Upper lobe of left lung (tissue), 6 donors: Measurements from ENCODE around the gene BEGAIN. TPM values are rescaled to one million over a fixed set of nuclear protein-coding genes. Genes with fewer than 3 reads are reported as not detected.

Experiments
- ATAC-seq, 2 donors: fragments of 200-7000 bp; cut with Tn5 transposase; one replicate each; pipeline ENCODE4 v1.9.1; 2022; ENCODE audit warnings: mild to moderate bottlenecking in 2 of 2, moderate library complexity in 2 of 2; ENCODE audit not compliant: low FRiP score in 2 of 2
- DNase-seq, 2 donors: peaks; one replicate each; pipeline ENCODE4 v3.0.0-alpha.2; 2019 to 2020
- H3K27ac ChIP-seq, 4 donors: fragments of 200-600 bp; sonication (generic); one replicate each; pipeline ENCODE4 v1.5.1; 2016 to 2019
- H3K27me3 ChIP-seq, 4 donors: fragments of 200-600 bp; sonication (generic); one replicate each; pipeline ENCODE4 v1.5.1; 2017 to 2019
- H3K36me3 ChIP-seq, 4 donors: fragments of 200-600 bp; sonication (generic); one replicate each; pipeline ENCODE4 v1.5.1; 2016 to 2019
- H3K4me1 ChIP-seq, 4 donors: fragments of 200-600 bp; sonication (generic); one replicate each; pipeline ENCODE4 v1.5.1; 2018 to 2019
- H3K4me3 ChIP-seq, 4 donors: fragments of 200-600 bp; sonication (generic); one replicate each; pipeline ENCODE4 v1.5.1; 2017 to 2019; ENCODE audit warnings: mild to moderate bottlenecking in 2 of 4, moderate library complexity in 1 of 4
- H3K9me3 ChIP-seq, 4 donors: fragments of 200-600 bp; sonication (generic); one replicate each; pipeline ENCODE4 v1.5.1; 2018 to 2019
- EP300 ChIP-seq, 4 donors: sonication (generic); formaldehyde crosslinking; IDR thresholded peaks; one replicate each; pipeline ENCODE4 v1.5.1; 2017; ENCODE audit warnings: antibody characterized with exemption in 4 of 4, control low read depth in 2 of 4
- POLR2A ChIP-seq, 4 donors: fragments of 450-650 bp; IDR thresholded peaks; one replicate each; pipeline ENCODE4 v1.5.1; 2016 to 2017; ENCODE audit warnings: antibody characterized with exemption in 4 of 4, mild to moderate bottlenecking in 2 of 4
- POLR2AphosphoS5 ChIP-seq, 2 donors: sonication (generic); formaldehyde crosslinking; IDR thresholded peaks; one replicate each; pipeline ENCODE4 v1.5.1; 2017; ENCODE audit warnings: antibody characterized with exemption in 2 of 2
- WGBS, 2 donors: methylation state at CpG; one replicate each; pipeline ENCODE4 v1.1.5; 2017 to 2018; 5-methylcytosine and 5-hydroxymethylcytosine counted together
- total RNA-seq, 6 donors: library from RNA; depleted of rRNA in 4 of 6; stranded (reverse); fragments of >200 nt in 4 of 6; gene quantifications; one replicate each; pipeline versions ENCODE4 v1.1.0 to v1.2.1, GENCODE V29; 2016 to 2021
- TF ChIP-seq, protein P1 (sequence below), 6 experiments: fragments of 450-650 bp in 4 of 6; fragments of 200-600 bp in 2 of 6; sonication (generic) in 2 of 6; IDR thresholded peaks; one replicate each; pipeline ENCODE4 v1.5.1; 2016 to 2019; ENCODE audit warnings: antibody characterized with exemption in 6 of 6
- donor health status: DM: no; HTN: no; CAD: no; lungs with moderate emphysema.
- donor health status: DM: no; HTN: yes; CAD: no; lungs with severe emphysema.

The BEGAIN gene
- total RNA-seq, 6 donors from 2014 or later, result under 0.01 to 2.0 (median 0.88) TPM

DNA sequence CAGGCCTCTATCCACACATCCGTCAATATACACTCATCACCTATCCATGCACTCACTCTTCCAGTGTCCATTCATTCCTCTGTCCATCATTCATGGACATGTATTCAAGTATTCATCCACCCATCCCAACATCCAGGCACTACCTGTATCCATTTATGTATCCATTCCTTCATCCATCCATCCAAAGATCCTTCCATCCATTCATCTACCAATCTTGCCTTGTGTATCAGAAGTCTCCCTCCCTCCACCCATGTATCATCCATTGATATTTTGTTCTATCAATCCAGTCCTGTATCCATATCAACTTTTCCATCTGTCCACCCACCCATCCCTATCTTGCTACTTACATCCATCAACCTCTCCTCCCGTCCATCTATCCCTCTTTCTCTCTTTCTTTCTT is 4.0 kb downstream of the BEGAIN start:
- peaks cover 0 to 4% (median 0%) of the 10 kb centered on the region in 4 donors for H3K9me3 ChIP-seq
- H3K36me3 ChIP-seq, result no peaks in the 10 kb centered on the region
- DNase-seq (no peak), ATAC-seq (no peak)
- TF ChIP-seq EP300 (IDR thresholded peaks at IDR 0.05) (no peak), POLR2AphosphoS5 (IDR thresholded peaks at IDR 0.05) (no peak), POLR2A (IDR thresholded peaks at IDR 0.05) (no peak)
- TF ChIP-seq, protein P1, sequence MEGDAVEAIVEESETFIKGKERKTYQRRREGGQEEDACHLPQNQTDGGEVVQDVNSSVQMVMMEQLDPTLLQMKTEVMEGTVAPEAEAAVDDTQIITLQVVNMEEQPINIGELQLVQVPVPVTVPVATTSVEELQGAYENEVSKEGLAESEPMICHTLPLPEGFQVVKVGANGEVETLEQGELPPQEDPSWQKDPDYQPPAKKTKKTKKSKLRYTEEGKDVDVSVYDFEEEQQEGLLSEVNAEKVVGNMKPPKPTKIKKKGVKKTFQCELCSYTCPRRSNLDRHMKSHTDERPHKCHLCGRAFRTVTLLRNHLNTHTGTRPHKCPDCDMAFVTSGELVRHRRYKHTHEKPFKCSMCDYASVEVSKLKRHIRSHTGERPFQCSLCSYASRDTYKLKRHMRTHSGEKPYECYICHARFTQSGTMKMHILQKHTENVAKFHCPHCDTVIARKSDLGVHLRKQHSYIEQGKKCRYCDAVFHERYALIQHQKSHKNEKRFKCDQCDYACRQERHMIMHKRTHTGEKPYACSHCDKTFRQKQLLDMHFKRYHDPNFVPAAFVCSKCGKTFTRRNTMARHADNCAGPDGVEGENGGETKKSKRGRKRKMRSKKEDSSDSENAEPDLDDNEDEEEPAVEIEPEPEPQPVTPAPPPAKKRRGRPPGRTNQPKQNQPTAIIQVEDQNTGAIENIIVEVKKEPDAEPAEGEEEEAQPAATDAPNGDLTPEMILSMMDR (IDR thresholded peaks at IDR 0.05), result no peak
- H3K4me3 ChIP-seq, result no peak overlapping the region
- WGBS, 2 donors, result 88 to 89% methylated on average over 2 of the region's 2 CpGs
- H3K27me3 ChIP-seq, result peaks cover 0 to 24% (median 13%) of the 10 kb centered on the region in 4 donors
- H3K4me1 ChIP-seq, result peaks cover 7 to 16% (median 8%) of the 10 kb centered on the region in 4 donors
- no peak overlapping the region for H3K27ac ChIP-seq

DNA sequence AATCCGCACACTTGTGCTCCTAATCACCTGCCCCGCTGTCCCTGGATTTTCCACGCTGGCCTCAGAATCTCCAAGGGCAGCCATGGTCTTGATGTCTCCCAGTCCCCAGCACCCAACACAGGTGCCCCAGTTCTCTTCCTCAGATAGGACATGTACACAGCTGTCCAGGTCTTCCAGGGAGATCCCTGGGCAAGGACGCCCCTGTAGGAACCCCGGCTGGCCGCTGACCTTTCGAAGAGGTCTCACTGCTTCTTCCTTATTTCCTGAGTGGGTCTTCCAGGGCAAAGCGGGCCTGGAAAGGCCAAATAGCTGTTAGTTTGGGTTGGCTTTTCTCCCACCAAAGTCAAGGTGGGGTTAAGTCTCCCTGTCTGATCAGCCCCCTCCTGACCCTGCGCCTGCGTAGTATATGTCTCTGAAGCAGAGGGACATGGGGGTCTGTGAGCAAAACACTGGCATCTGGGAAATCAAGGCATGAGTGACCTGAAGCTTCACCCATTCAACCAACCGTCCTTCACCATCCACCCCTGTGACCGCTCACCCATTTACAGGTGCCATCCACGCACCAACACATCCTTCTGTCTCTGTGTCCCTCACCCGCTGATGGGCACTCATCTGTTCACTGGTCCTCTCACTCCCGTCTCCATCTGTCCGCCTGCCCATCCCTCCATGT is 4.6 kb downstream of the BEGAIN start:
- H3K36me3 ChIP-seq, result no peaks in the 10 kb centered on the region
- ATAC-seq (no peak), DNase-seq (no peak)
- 95 to 96% methylated on average over 16 of the region's 16 CpGs for WGBS, 2 donors
- H3K4me1 ChIP-seq, result peaks cover 7 to 16% (median 8%) of the 10 kb centered on the region in 4 donors
- no peak overlapping the region for H3K4me3 ChIP-seq
- TF ChIP-seq POLR2A (IDR thresholded peaks at IDR 0.05), result no peak
- TF ChIP-seq, protein P1 (IDR thresholded peaks at IDR 0.05), result no peak
- peaks cover 0 to 18% (median 10%) of the 10 kb centered on the region in 4 donors for H3K27me3 ChIP-seq
- peaks cover 0 to 4% (median 0%) of the 10 kb centered on the region in 4 donors for H3K9me3 ChIP-seq
- H3K27ac ChIP-seq, result no peak overlapping the region

DNA sequence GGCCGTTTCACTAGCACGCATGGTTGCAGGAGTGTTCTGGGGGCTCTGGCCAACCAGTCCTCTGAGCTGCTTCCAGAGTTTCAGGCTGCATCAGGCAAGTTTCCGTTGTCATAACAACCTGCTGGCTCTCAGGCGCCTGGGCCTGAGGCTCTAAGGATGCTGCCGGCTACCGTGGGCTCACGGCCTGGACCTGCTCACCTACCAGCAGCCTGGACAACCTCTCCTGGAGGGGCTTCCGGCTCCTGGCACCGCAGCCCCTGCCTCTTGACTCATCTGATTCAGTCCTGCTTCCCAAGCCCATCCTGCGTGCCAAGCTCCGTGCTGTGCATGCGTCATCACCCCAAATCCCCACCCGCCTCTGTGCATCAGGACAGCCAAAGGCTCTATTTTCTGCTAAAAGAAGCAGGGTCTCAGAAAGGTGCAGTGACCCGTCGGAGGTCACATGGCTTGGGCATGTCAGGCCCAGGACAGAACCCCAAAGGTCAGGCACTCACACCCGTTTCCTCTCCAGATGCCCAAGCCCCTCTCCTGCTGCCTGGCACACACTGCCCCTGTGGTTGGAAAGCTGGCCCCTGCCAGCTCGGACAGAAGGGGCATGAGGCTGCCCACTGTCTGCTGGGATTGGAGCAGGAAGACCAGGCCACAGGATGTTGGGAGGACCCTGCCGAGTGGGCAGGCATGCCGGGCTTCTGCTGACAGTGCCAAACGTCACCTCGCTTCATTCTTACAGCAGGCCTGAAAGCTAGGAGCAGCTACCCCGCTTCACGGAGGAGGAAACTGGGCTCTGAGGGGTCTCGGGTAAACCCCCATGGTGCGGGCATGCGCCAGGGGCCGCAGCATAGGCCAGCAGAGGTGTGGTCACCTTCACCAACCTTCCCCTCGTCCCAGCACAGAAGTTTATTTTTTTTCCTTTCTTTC is 5.7 kb downstream of the BEGAIN start:
- Histone ChIP-seq H3K4me3 (no peak overlapping the region), H3K4me1 (peaks cover 4 to 6% (median 4%) of the 10 kb centered on the region in 4 donors), H3K27me3 (peaks cover 0 to 10% (median 5%) of the 10 kb centered on the region in 4 donors), H3K27ac (no peak overlapping the region), H3K9me3 (peaks cover 0 to 4% (median 0%) of the 10 kb centered on the region in 4 donors), H3K36me3 (no peaks in the 10 kb centered on the region)
- peak in 1 of 2 donors; percentile 50 for DNase-seq
- WGBS, 2 donors, result 84 to 86% methylated on average over 19 to 28 of the region's 28 CpGs
- ATAC-seq, result no peak
- no peak for TF ChIP-seq POLR2A (IDR thresholded peaks at IDR 0.05)
- TF ChIP-seq, protein P1 (IDR thresholded peaks at IDR 0.05), result no peak
- TF ChIP-seq EP300 (IDR thresholded peaks at IDR 0.05), result no peak
- TF ChIP-seq POLR2AphosphoS5 (IDR thresholded peaks at IDR 0.05), result no peak

DNA sequence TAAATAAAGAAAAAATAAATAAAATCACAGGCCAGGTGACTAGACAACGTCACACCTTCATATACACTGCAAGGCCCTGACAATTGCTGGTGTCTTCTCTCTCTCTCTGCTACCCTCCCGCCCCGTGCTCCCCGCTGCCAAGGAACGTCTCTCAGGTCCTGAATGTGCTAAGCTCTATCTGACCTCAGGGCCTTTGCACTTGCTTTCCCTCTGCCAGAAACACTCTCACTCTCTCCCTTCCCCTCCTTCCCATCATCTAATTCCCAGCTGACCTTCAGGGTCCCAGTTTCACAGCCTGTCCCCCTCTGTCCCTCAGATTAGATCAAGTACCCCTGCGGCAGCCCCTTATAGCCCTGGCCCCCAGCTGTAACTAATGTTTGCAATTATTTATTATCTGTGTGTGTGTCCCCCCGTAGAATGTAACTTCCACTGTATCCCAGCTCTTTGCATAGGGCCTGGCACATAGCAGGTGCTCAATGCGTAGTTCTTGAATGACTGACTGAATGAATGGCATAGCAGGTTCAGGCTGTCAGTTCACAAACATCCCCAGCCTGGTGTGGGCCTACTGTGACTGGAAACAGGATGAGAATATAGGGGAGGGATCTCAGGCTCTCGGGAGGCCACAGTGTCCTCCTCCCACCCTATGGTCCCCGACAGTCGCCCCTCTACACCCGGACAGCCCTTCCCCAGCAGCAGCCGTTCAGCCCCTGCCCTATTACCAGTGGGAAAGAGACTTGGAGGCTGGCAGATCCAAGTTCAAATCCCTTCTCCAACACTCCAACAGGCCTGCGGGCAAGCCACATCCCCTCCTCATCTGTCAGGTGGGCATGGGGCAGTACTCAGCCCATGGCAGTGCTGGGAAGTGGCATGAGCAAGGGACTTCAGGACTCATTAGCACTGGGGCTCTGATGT is 6.6 kb downstream of the BEGAIN start:
- ATAC-seq (no peak), DNase-seq (no peak)
- Histone ChIP-seq H3K36me3 (no peaks in the 10 kb centered on the region), H3K27me3 (peaks cover 0 to 1% (median 0%) of the 10 kb centered on the region in 4 donors), H3K4me1 (no peaks in the 10 kb centered on the region), H3K9me3 (peaks cover 0 to 4% (median 0%) of the 10 kb centered on the region in 4 donors), H3K27ac (no peak overlapping the region), H3K4me3 (no peak overlapping the region)
- TF ChIP-seq, protein P1 (IDR thresholded peaks at IDR 0.05), result no peak
- no peak for TF ChIP-seq POLR2A (IDR thresholded peaks at IDR 0.05)
- no peak for TF ChIP-seq EP300 (IDR thresholded peaks at IDR 0.05)
- TF ChIP-seq POLR2AphosphoS5 (IDR thresholded peaks at IDR 0.05), result no peak
- 84 to 94% methylated on average over 9 to 14 of the region's 14 CpGs for WGBS, 2 donors
